Ishikawa (cell line): ENCODE data around the gene RYR1.

Source experiments
- CEBPB ChIP-seq: IDR thresholded peaks from 2 replicates; pipeline ENCODE4 v1.6.1; 2012
- CREB1 ChIP-seq: IDR thresholded peaks from 2 replicates; pipeline ENCODE4 v1.6.1; 2012; ENCODE audit warnings: low read depth
- EGR1 ChIP-seq: IDR thresholded peaks from 2 replicates; pipeline ENCODE4 v1.6.1; 2012
- EP300 ChIP-seq: IDR thresholded peaks from 2 replicates; pipeline ENCODE4 v1.6.1; 2012; ENCODE audit warnings: borderline replicate concordance
- FOXM1 ChIP-seq: IDR thresholded peaks from 2 replicates; pipeline ENCODE4 v1.6.1; 2012; ENCODE audit warnings: low read depth, borderline replicate concordance
- NFIC ChIP-seq: IDR thresholded peaks from 2 replicates; pipeline ENCODE4 v1.6.1; 2012
- RAD21 ChIP-seq: IDR thresholded peaks from 2 replicates; pipeline ENCODE4 v1.6.1; 2012; ENCODE audit warnings: low read depth
- TAF1 ChIP-seq: IDR thresholded peaks from 2 replicates; pipeline ENCODE4 v1.6.1; 2012; ENCODE audit warnings: low read depth, mild to moderate bottlenecking
- TCF12 ChIP-seq: IDR thresholded peaks from 2 replicates; pipeline ENCODE4 v1.6.1; 2012; ENCODE audit warnings: low read depth
- TEAD4 ChIP-seq: IDR thresholded peaks from 2 replicates; pipeline ENCODE4 v1.6.1; 2012
- YY1 ChIP-seq: IDR thresholded peaks from 2 replicates; pipeline ENCODE4 v1.6.1; 2012; ENCODE audit warnings: low read depth
- ZBTB7A ChIP-seq: IDR thresholded peaks from 2 replicates; pipeline ENCODE4 v1.6.1; 2012; ENCODE audit warnings: low read depth
- TF ChIP-seq, protein P1 (sequence below): IDR thresholded peaks from 2 replicates; pipeline ENCODE4 v1.6.1; 2012
- TF ChIP-seq, protein P2 (sequence below): IDR thresholded peaks from 2 replicates; pipeline ENCODE4 v1.6.1; 2012
- TF ChIP-seq, protein P3 (sequence below): IDR thresholded peaks from 2 replicates; pipeline ENCODE4 v1.6.1; 2012; ENCODE audit warnings: low read depth, mild to moderate bottlenecking

The RYR1 gene

DNA sequence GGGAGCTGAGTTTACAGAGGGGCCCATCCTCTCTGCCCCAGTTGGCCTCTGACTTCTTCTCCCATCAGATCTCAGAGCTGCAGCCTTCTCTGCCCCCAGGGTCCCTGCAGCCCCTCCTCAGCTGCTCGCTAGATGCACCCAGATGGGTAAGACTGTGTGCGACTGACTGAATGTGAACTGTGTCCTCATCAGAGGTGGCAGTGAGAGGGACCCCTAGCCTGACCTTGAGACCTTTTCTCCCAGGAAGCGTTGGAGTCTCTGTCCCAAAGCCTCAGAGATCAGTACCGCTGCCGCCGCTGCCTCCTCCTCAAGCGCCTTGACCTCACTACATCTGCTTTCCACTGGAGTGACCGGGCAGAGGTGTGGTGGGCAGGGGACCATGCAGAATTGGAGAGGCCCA, 28.2 kb upstream of the RYR1 start:
- TF ChIP-seq CREB1 = no peak
- TF ChIP-seq, protein P1, sequence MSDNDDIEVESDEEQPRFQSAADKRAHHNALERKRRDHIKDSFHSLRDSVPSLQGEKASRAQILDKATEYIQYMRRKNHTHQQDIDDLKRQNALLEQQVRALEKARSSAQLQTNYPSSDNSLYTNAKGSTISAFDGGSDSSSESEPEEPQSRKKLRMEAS = no peak
- no peak for TF ChIP-seq TCF12
- TF ChIP-seq, protein P2, sequence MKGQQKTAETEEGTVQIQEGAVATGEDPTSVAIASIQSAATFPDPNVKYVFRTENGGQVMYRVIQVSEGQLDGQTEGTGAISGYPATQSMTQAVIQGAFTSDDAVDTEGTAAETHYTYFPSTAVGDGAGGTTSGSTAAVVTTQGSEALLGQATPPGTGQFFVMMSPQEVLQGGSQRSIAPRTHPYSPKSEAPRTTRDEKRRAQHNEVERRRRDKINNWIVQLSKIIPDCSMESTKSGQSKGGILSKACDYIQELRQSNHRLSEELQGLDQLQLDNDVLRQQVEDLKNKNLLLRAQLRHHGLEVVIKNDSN = no peak

DNA sequence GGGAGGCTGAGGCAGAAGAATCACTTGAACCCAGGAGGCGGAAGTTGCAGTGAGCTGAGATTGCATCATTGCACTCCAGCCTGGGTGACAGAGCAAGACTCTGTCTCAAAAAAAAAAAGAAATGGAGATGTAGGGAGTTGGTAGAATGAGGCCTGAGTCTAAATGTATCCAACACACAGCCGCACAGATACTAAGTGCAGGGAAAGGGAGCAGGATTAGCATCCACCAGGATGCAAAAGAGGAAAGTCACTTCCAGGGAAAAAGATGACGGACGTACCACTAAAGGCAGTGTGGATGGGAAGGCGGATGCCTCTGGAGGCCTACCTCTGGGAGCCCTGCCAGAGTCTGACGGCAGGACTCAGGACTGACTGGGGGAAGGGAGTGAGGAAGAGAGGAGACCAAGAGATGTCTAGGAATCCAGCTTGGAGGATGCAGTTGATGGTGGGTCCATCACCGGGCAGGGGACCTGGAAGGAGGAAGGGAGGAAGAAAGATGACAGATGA, 23.8 kb upstream of the RYR1 start:
- TF ChIP-seq, protein P3, sequence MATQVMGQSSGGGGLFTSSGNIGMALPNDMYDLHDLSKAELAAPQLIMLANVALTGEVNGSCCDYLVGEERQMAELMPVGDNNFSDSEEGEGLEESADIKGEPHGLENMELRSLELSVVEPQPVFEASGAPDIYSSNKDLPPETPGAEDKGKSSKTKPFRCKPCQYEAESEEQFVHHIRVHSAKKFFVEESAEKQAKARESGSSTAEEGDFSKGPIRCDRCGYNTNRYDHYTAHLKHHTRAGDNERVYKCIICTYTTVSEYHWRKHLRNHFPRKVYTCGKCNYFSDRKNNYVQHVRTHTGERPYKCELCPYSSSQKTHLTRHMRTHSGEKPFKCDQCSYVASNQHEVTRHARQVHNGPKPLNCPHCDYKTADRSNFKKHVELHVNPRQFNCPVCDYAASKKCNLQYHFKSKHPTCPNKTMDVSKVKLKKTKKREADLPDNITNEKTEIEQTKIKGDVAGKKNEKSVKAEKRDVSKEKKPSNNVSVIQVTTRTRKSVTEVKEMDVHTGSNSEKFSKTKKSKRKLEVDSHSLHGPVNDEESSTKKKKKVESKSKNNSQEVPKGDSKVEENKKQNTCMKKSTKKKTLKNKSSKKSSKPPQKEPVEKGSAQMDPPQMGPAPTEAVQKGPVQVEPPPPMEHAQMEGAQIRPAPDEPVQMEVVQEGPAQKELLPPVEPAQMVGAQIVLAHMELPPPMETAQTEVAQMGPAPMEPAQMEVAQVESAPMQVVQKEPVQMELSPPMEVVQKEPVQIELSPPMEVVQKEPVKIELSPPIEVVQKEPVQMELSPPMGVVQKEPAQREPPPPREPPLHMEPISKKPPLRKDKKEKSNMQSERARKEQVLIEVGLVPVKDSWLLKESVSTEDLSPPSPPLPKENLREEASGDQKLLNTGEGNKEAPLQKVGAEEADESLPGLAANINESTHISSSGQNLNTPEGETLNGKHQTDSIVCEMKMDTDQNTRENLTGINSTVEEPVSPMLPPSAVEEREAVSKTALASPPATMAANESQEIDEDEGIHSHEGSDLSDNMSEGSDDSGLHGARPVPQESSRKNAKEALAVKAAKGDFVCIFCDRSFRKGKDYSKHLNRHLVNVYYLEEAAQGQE = no peak
- no peak for TF ChIP-seq CREB1
- TF ChIP-seq TCF12 = no peak
- no peak for TF ChIP-seq ZBTB7A
- TF ChIP-seq, protein P1 = no peak
- TF ChIP-seq CEBPB = no peak
- TF ChIP-seq EGR1 = no peak
- no peak for TF ChIP-seq FOXM1

DNA sequence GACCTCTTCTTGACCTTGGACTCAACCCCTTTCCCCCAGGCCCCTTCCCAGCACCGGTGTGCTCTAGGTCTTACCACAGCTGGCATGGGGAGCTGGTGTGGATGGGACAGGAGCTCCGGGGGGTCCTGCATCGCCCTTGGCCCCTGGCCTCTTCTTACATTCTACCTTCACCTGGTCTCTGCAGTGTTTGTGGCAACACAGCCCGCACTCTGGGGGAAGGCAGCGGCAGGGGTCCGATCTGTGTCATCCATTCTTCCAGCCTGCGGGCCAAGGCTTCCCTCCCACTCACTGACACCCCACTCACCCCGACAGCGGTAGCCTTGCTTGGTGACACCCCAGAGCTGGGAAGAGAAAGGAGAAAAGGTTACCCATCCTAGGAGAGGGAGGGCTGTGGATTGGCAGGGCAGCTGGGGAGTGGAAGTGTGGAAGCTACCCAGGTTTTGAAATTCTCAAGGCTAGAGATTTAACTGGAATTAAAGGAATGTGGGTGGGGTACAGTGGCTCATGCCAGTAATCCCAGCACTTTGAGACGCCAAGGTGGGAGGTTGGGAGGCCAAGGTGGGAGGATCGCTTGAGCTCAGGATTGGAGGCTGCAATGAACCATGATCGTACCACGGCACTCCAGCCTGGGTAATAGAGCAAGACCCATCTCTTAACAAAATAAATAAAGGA, 22.3 kb upstream of the RYR1 start:
- TF ChIP-seq FOXM1 (no peak), CREB1 (no peak), ZBTB7A (no peak), CEBPB (no peak), TAF1 (no peak), TCF12 (no peak), RAD21 (no peak)
- TF ChIP-seq, protein P3 = no peak
- TF ChIP-seq, protein P1 = no peak
- TF ChIP-seq, protein P2 = no peak

DNA sequence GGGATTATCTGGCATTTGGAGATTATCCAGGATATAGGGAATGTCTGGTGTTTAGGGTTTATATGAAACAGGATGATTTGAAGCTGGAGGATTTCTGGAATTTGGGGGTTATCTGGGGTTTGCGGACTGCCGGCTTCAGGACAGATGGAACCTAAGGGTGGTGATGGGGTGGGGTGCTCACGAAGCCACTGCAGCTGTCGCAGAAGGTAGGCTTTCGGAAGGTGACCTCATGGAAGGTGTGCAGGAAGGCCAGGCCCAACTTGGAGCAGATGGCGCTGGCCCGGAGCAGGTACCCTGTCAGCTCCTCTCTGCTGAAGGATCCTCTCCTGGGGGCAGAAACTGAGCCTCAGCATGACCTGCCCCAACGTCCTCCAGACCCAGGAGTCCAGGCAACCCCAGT, 21.0 kb upstream of the RYR1 start:
- TF ChIP-seq, protein P3 = no peak
- TF ChIP-seq TEAD4 (no peak), TAF1 (no peak), RAD21 (no peak), YY1 (no peak), NFIC (no peak), FOXM1 (no peak), CREB1 (no peak), EP300 (no peak)
- TF ChIP-seq, protein P1 = no peak
- TF ChIP-seq, protein P2 = no peak
